ENCODE data around the gene BDNF. TPM values are rescaled to one million over a fixed set of nuclear protein-coding genes. Genes with fewer than 3 reads are reported as not detected.

Gene BDNF
- polyA plus RNA-seq, 1 donor (not counting 4 experiments of a cell fraction or from before 2014, with no cell fraction given), result 0.35 TPM

DNA sequence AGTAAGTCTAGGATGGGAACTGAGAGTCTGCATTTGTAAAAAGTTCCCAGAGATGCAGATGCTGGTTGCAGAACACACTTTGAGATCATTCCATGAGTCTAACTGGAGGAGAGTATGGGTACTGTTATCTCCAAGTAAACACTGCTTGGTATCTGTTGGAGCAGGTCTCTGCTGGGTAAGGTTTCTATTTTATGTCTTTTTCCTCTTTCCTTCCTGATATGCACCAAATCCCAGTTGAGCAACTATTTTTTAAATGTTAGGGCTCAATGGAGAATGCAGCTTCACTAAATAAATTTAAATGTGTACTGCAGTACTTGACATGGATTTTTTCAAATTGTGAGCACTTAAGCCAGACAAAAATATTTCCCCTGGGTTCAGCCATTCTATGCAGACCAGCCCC, 48.5 kb downstream of the BDNF start:
- FAIRE-seq, result no peak
- TF ChIP-seq, protein P1, sequence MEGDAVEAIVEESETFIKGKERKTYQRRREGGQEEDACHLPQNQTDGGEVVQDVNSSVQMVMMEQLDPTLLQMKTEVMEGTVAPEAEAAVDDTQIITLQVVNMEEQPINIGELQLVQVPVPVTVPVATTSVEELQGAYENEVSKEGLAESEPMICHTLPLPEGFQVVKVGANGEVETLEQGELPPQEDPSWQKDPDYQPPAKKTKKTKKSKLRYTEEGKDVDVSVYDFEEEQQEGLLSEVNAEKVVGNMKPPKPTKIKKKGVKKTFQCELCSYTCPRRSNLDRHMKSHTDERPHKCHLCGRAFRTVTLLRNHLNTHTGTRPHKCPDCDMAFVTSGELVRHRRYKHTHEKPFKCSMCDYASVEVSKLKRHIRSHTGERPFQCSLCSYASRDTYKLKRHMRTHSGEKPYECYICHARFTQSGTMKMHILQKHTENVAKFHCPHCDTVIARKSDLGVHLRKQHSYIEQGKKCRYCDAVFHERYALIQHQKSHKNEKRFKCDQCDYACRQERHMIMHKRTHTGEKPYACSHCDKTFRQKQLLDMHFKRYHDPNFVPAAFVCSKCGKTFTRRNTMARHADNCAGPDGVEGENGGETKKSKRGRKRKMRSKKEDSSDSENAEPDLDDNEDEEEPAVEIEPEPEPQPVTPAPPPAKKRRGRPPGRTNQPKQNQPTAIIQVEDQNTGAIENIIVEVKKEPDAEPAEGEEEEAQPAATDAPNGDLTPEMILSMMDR (optimal IDR thresholded peaks at IDR 0.05 in 1 of 3, IDR thresholded peaks at IDR 0.05 in 1 of 3, conservative IDR thresholded peaks at IDR 0.05 in 1 of 3; ENCODE audit: extremely low read depth in 1 of 3, insufficient read depth in 2 of 3, low read length in 3 of 3), result no peak
- dilution Hi-C loops (cut with MboI; ENCODE audit: extremely low pct_ligation_motif_present, low sequenced_read_pairs), result no loop called here

DNA sequence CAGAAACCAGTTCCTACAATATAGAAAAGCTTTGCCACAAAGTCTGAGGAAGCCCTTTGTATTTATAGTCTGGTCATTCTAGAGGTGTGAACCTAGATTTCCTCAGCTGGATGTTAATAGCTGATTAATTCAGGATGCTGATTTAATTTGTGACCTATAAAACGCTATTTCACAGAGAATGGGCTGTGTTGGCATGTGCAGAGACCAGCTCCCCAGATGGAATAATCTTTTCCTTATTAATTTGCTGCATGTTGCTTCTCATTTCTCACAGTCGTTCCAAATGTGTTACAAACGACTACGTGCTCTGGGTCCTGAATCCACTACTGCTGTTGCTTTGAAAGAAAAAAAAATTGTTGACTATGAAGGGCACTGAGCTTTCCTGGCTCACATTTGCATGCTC, 49.3 kb downstream of the BDNF start:
- no peak overlapping the region for H3K4me2 ChIP-seq (ENCODE audit: control insufficient read depth, extremely low read depth, insufficient read depth, low read depth, low read length)
- dilution Hi-C loops (cut with MboI; ENCODE audit: extremely low pct_ligation_motif_present, low sequenced_read_pairs), result no loop called here
- DNase-seq (ENCODE audit: low read depth, low spot score) (no peak), FAIRE-seq (no peak)
- H3K9ac ChIP-seq (ENCODE audit: control insufficient read depth, extremely low read depth, insufficient read depth, low read length), result no peak overlapping the region
- H4K20me1 ChIP-seq (ENCODE audit: control insufficient read depth, extremely low read depth, insufficient read depth, low read length), result no peaks in the 10 kb centered on the region
- no peak overlapping the region for H3K4me3 ChIP-seq (ENCODE audit: control insufficient read depth in 2 of 3, extremely low read depth in 1 of 3, insufficient read depth in 2 of 3, low read depth in 1 of 3, low read length in 3 of 3)
- no peaks in the 10 kb centered on the region for H3K9me1 ChIP-seq (ENCODE audit: control insufficient read depth, extremely low read depth, insufficient read depth, low read length)
- no peak overlapping the region for H2AFZ ChIP-seq (ENCODE audit: control insufficient read depth, low read length)
- TF ChIP-seq EZH2 (IDR thresholded peaks at IDR 0.05; ENCODE audit: low read length), result no peak
- TF ChIP-seq, protein P1 (optimal IDR thresholded peaks at IDR 0.05 in 1 of 3, IDR thresholded peaks at IDR 0.05 in 1 of 3, conservative IDR thresholded peaks at IDR 0.05 in 1 of 3; ENCODE audit: extremely low read depth in 1 of 3, insufficient read depth in 2 of 3, low read length in 3 of 3), result no peak
- H3K79me2 ChIP-seq (ENCODE audit: control insufficient read depth, insufficient read depth, low read length), result no peaks in the 10 kb centered on the region
- H3K36me3 ChIP-seq (ENCODE audit: control insufficient read depth in 2 of 2, extremely low read depth in 1 of 2, insufficient read depth in 2 of 2, low read length in 2 of 2), result no peaks in the 10 kb centered on the region
- no peak overlapping the region for H3K27ac ChIP-seq (ENCODE audit: control insufficient read depth, insufficient read depth, low read length)
- H3K27me3 ChIP-seq (ENCODE audit: control insufficient read depth, extremely low read depth, insufficient read depth, low read length), result no peaks in the 10 kb centered on the region
- H3K4me1 ChIP-seq (ENCODE audit: control insufficient read depth, extremely low read depth, insufficient read depth, low read length), result no peaks in the 10 kb centered on the region
- no peaks in the 10 kb centered on the region for H3K9me3 ChIP-seq (ENCODE audit: control insufficient read depth, low read depth, low read length)

More for the DNA sequence above, 48.5 kb downstream of the BDNF start:
- no peaks in the 10 kb centered on the region for H3K9me3 ChIP-seq (ENCODE audit: control insufficient read depth, low read depth, low read length)
- no peaks in the 10 kb centered on the region for H3K27me3 ChIP-seq (ENCODE audit: control insufficient read depth, extremely low read depth, insufficient read depth, low read length)
- H3K4me2 ChIP-seq (ENCODE audit: control insufficient read depth, extremely low read depth, insufficient read depth, low read depth, low read length), result no peak overlapping the region
- no peaks in the 10 kb centered on the region for H3K79me2 ChIP-seq (ENCODE audit: control insufficient read depth, insufficient read depth, low read length)
- no peaks in the 10 kb centered on the region for H3K9me1 ChIP-seq (ENCODE audit: control insufficient read depth, extremely low read depth, insufficient read depth, low read length)
- no peak overlapping the region for H3K27ac ChIP-seq (ENCODE audit: control insufficient read depth, insufficient read depth, low read length)
- no peaks in the 10 kb centered on the region for H3K36me3 ChIP-seq (ENCODE audit: control insufficient read depth in 2 of 2, extremely low read depth in 1 of 2, insufficient read depth in 2 of 2, low read length in 2 of 2)
- H3K4me1 ChIP-seq (ENCODE audit: control insufficient read depth, extremely low read depth, insufficient read depth, low read length), result no peaks in the 10 kb centered on the region
- no peak overlapping the region for H2AFZ ChIP-seq (ENCODE audit: control insufficient read depth, low read length)
- DNase-seq (ENCODE audit: low read depth, low spot score), result no peak
- no peak overlapping the region for H3K9ac ChIP-seq (ENCODE audit: control insufficient read depth, extremely low read depth, insufficient read depth, low read length)
- no peaks in the 10 kb centered on the region for H4K20me1 ChIP-seq (ENCODE audit: control insufficient read depth, extremely low read depth, insufficient read depth, low read length)
- no peak overlapping the region for H3K4me3 ChIP-seq (ENCODE audit: control insufficient read depth in 2 of 3, extremely low read depth in 1 of 3, insufficient read depth in 2 of 3, low read depth in 1 of 3, low read length in 3 of 3)
